GM21723 (cell line): ENCODE measurements around the gene ZFYVE27.

Experiments used
- ATAC-seq: cut with Tn5 transposase; IDR thresholded peaks from one replicate; pipeline ENCODE4 v1.9.1; 2021; ENCODE audit warnings: mild to moderate bottlenecking, moderate library complexity; ENCODE audit not compliant: unreplicated experiment

Gene ZFYVE27

DNA sequence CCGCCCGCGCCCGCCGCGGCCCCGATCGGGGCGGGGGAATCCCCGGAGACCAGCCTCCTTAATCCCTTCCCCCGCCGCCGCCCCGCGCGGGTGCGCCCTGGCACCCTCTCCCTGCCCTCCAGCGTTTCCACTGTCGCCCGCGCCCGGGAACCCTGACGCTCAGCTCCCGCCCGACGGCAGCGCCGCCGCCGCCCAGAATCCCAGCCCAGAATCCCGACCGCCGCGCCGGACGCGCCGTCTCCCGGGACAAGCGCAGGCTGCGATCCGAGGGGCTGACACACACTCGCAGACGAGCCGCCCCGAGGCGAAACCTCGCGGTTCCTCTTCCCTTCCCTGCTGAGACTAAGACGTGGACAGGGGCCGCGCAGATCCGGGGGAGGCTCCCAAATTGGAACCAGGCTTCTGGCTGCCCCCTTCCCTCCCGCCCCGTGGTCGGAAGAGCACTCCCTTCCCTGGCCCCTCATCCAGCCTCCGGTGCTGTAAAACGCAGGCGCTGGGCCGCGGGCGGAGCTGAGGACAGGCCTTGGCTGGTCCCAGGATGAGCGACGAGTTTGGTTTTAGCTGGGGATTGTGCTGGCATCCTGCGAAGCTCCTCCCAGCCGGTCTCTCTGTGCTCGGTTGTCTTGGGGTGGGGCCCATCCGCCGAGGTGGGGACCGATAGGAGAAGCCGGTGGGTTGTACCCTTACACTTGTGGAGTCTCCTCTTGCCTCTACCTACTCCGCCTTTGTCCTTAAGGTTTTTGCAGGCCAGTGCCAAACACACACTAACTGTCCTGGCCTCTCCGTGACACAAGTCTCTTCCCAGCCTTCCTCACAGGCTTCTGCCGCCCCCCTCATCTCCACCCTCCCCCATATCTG is 22.3 kb upstream of the ZFYVE27 start:
- peak; percentile 36 for ATAC-seq

GRCh38 chr10:97715259-97715874 is 21.6 kb upstream of the ZFYVE27 start:
- ATAC-seq, result no peak

DNA sequence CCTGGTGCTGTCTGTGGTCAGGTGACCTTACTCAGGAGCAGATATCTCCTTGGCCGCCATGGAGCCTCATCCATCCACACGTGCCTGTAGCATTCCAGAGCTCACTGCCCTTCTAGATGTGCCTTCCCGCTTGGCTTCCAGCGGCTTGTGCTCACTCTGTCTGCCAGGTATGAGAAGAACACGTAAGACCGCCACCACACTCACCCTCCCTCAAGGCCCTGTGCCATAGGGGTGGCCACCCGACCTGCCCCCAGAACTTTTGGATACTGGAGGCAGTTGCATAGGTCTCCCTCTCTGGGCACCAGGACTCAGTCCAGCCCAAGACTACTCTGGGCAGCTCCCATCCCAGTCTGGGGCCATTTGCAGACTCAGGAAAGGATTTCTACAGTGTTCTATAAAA is 19.3 kb upstream of the ZFYVE27 start:
- ATAC-seq, result no peak

- no peak for ATAC-seq
Measured at GRCh38 chr10:97718178-97718577, 18.8 kb upstream of the ZFYVE27 start.

- ATAC-seq, result no peak
Measured at GRCh38 chr10:97718659-97719142, 18.2 kb upstream of the ZFYVE27 start.

DNA sequence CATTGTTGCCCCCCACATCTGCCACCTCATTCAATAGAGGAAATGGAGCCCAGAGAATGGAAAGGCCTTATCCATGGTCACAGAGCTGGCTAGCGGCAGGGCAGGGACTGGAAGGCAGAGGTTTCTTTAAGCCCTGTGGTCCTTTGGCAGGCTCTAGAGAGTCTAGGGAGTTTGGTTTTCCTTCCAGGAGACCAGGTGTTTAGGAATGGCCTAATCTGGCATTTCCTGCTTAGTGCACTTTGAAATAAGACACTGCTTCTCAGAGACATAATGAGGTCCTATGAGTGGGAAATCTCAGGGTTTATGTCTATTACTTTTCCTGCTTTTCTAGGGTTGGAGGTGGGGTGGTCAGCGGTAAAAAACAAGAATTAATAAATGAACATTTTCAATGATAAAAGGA is 17.3 kb upstream of the ZFYVE27 start:
- no peak for ATAC-seq

DNA sequence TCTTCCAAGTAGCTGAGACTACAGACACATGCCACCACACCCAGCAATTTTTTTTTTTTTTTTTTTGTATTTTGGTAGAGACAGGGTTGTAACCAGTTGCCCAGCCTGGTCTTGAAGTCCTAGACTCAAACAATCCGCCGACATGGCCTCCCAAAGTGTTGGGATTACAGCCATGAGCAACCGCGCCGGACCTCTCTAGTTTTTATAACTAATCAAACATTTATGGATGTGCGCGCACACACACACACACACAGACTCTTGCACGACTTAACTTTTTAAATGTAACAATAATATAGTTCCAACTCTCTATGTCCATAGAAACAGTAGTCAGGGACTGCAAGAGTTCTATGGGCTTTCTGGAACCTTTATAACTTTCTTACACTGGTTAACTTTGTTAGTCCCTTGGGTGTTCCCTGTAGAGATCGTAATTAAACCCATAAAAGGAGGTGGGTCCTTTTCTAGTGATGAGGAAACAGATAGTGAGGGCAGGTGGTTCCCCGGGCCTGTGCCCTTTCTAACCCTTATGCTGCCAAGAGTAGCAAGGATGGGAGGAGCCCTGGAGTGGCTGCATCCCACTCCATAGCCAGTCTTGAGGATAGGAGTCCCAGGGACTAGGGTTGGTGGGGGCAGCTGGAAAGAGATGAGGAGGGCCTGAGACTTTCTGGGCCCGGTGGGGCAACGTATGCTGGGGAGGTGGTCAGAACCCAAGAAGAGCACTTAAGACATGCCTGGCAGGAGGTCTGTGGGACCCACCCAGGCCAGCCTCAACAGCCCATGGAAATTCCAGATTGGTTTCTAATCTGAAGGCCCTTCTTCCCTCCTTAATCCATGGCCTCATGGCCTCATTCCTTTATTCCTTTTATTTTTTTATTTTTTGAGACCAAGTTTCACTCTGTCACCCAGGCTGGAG is 14.8 kb upstream of the ZFYVE27 start:
- ATAC-seq, result no peak

GRCh38 chr10:97723001-97723400 is 13.9 kb upstream of the ZFYVE27 start:
- ATAC-seq, result no peak

DNA sequence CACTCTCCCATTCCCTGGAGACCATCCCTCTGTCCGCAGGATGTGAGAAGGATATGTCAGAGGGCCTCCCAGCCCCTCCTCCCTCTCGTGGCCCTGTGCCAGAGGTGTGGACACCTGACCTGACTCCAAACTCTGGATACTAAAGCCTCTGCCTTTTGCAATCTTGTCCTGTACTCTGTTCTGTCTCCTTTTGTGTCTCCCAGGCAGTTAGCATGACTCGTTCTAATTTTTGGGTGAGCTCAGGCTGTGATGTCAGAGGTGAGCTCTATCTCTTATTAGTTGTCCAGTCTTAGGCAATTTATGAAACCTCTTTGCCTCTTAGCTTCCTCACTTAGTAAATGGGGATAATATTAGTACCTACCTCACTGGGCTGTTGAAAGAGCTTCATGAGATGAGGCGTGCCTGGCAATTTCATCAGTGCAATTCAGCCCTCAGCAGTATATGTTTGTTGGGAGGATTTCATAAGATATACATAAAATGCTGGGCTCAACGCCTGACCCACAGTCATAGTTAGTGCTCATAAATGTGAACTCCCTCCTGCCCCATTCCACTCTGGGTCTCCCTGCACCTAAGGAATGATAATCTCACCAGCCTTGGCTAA is 12.5 kb upstream of the ZFYVE27 start:
- ATAC-seq, result no peak

GRCh38 chr10:97726636-97727178 is 10.2 kb upstream of the ZFYVE27 start:
- no peak for ATAC-seq

DNA sequence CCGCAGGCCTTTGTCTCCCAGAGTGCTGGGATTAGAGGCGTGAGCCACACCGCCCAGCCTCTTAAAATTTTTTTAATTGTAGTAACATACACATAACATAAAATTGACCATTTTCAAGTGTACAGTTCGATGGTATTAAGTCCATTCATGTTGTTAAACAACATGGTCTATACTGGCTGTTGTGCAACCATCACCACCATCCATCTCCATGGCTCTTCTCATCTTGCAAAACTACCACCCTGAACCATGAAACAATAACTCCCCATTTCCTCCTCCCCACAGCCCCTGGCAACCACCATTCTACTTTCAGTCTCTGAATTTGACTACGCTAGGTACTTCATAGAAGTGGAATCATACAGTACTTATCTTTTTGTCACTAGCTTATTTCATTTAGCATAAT is 7.9 kb upstream of the ZFYVE27 start:
- no peak for ATAC-seq

- ATAC-seq, result no peak
Measured at GRCh38 chr10:97731346-97732051, 5.4 kb upstream of the ZFYVE27 start.

GRCh38 chr10:97732052-97732359 is 4.9 kb upstream of the ZFYVE27 start:
- ATAC-seq, result no peak

DNA sequence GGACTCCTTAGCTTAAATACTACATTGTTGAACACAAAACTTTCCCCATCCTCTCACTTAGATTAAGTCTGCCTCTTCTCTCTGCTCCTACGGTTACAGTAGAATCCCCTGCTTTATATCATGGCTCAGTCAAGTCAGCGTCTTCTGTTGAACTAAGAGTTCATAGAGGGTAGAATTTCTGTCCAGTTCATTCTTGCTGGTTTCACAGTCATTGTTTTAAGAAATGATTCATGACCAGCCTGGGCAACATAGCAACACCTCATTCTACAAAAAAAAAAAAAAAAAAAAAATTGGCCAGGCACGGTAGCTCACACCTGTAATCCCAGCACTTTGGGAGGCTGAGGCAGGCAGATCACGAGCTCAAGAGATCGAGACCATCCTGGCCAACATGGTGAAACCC is 3.7 kb upstream of the ZFYVE27 start:
- no peak for ATAC-seq

DNA sequence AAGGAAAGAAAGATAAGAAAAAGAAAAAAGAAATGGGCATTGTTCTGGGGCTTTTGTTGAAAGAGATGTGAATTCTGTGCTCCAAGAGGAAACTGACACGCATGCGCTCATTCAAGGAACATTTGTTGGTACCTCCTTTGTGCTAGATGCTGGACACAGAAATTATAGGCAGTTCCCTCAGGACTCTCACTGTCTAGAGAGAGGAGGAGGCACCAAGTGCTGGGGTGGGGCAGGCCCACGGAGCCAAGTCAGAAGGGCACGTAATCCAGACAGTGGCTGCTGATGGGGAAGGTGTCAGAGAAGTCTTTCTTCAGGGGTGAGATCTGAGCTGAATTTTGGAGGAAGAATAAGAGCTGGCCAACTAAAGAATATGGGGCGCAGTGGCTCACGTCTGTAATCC is 2.9 kb upstream of the ZFYVE27 start:
- ATAC-seq, result no peak

GRCh38 chr10:97736403-97736901 is 476 bp upstream of the ZFYVE27 start:
- peak; percentile 13 for ATAC-seq

DNA sequence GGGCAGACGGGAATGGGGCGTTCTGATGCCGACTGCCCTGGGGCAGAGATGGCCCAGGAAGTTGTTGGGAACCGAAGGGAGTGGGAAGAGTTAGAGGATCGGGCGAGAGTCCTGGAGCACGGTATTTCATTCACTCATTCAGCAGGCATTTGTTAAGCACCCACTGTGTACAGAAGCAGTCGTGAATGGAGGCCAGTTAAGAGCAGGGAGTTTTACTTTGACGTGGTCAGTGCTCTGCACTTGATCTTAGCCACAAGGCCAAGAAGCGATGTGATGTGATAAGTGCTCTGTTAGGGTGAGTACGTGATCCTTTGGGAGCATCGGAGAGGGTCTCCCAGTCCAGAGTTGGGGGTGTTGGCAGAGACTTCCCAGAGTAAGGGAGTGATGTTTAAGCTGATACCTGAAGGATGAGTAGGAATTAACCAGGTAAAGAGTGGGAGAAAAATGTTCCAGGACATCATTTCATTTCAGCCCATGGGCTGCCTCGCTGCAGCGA is 890 bp downstream of the ZFYVE27 start:
- peak; percentile 27 for ATAC-seq

DNA sequence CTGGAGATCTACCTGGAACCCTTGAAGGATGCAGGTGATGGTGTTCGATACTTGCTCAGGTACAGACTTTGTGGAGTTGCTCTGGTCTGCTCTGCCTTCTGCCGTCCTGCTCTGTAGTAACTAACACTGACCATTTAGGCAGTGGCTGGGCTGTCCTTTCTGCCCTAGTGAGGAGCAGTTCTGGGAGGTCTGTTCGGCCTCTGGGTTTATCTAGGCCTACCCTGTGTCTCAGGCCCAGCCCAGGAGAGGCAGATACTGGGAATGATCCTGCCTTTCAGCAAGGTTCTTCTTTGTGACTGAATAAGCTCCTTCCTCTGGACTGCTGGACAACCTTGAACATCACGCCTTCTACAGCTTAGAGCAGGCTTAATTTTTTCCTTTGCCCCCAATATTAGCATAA is 1.7 kb downstream of the ZFYVE27 start:
- no peak for ATAC-seq

- ATAC-seq, result no peak
Measured at GRCh38 chr10:97740613-97741012, 3.7 kb downstream of the ZFYVE27 start.
